Measurements from ENCODE around the gene PDE4D. TPM values are rescaled to one million over a fixed set of nuclear protein-coding genes. Genes with fewer than 3 reads are reported as not detected.

The PDE4D gene
- total RNA-seq, 4 donors from 2014 or later: 35.0 to 121 (median 63.4) TPM

DNA sequence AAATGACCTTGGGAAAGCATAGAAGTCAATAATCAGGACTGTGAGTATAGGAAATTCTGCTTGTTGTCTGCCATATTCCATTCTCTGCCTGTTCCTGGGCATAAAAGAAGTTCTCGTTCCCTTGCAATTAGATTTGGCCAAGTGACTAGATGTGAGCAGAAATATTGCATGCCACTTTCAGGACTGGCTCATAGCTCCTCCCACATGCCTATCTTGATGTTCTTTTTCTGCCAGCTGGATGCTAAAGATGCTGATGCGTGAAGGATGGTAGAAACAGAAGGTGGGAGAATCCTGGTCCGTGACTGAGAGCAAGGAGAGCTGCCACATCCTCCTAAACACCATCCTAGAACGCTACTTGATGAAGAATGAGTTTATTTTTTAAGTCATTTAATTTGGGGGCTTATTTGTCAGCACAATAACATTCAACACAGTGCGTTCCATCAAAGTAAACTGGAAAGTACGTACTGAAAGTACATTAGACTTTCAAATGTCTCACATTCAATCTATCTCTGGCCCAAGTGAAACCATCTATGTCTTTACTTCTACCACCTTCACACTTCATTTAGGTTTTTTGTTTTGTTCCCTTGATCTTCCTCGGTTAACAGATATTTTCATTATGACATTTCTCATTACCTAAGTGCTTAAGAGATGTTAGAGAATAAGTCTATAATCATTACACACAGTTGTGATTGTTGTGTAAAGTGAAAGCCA lies 662.1 kb downstream of the PDE4D start:
- no peak overlapping the region for H3K27ac ChIP-seq
- 75 to 90% methylated on average over 6 to 7 of the region's 7 CpGs for WGBS, 2 donors (ENCODE audit: low coverage in 1 of 2)
- no peak overlapping the region for H3K4me3 ChIP-seq

DNA sequence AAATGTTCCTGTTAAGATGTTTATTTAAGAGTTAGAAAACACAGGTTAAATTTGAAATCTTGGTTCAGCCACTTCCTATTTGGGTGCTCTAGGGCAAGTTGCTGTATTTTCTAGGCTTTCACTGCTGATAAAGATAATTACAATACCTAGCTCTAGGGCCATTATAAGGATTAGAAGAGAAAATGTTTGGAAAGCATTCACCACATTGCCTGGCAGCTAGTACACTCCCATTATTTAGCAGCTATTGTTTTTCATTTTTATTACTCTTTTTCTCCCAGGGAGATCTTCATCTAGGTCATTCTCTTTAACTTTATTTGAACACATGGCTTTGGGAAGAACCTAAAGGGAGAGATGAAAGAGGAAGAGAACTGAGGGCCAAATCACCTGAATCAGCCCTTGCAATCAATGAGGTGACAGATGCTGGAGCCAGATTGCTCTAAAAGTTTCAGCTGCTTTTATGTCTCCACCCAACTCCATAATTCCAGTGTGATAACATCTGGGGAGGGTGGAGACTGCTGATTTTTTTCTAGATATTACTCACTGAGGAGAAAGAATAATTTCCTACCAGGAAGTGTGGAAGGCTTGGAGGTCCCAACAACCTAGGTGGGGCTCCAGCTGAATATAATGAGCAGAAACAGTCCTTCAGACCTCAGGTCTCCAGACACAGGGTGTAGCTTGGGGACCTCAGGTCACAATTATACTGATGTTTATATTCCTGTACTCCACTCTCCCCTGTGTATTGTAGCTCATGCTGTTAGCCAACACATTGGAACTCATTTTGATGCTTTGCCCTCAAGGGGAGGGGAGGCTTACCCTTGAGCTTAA lies 670.6 kb downstream of the PDE4D start:
- no peak for TF ChIP-seq POLR2A (IDR thresholded peaks at IDR 0.05)
- TF ChIP-seq, protein P1, sequence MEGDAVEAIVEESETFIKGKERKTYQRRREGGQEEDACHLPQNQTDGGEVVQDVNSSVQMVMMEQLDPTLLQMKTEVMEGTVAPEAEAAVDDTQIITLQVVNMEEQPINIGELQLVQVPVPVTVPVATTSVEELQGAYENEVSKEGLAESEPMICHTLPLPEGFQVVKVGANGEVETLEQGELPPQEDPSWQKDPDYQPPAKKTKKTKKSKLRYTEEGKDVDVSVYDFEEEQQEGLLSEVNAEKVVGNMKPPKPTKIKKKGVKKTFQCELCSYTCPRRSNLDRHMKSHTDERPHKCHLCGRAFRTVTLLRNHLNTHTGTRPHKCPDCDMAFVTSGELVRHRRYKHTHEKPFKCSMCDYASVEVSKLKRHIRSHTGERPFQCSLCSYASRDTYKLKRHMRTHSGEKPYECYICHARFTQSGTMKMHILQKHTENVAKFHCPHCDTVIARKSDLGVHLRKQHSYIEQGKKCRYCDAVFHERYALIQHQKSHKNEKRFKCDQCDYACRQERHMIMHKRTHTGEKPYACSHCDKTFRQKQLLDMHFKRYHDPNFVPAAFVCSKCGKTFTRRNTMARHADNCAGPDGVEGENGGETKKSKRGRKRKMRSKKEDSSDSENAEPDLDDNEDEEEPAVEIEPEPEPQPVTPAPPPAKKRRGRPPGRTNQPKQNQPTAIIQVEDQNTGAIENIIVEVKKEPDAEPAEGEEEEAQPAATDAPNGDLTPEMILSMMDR (IDR thresholded peaks at IDR 0.05): no peak
- no peak for TF ChIP-seq POLR2AphosphoS5 (IDR thresholded peaks at IDR 0.05)
- no peak for TF ChIP-seq EP300 (IDR thresholded peaks at IDR 0.05)
- peak overlapping the region in 2 of 4 donors; percentile 9 to 18 for H3K27ac ChIP-seq

More for the DNA sequence above, 662.1 kb downstream of the PDE4D start:
- TF ChIP-seq EP300 (IDR thresholded peaks at IDR 0.05) (no peak), POLR2AphosphoS5 (IDR thresholded peaks at IDR 0.05) (no peak), POLR2A (IDR thresholded peaks at IDR 0.05) (no peak)
- TF ChIP-seq, protein P1 (IDR thresholded peaks at IDR 0.05): no peak
- peaks cover 0 to 22% (median 3%) of the 10 kb centered on the region in 3 donors for H3K4me1 ChIP-seq
- H3K27me3 ChIP-seq: no peaks in the 10 kb centered on the region
- no peaks in the 10 kb centered on the region for H3K36me3 ChIP-seq
- ATAC-seq: no peak
- no peaks in the 10 kb centered on the region for H3K9me3 ChIP-seq

DNA sequence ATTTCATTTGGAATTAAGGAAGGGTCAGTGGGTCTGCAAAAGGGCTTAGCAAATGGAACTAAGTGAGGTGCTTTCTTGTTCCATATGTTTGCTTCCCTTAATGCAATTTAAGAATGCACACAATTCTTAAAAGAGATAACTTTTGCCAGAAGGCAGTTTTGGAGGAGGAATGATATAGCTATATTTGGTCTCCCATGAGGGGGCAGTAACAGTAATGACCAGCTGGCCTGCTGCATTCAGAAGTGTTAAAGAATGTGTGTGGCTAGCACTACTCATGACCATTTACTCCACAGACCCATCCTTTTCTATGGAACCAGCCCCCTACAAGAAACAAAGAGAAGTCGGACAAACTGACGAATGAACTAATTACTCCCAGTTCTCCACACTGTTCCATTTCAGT lies 671.8 kb downstream of the PDE4D start:
- no peaks in the 10 kb centered on the region for H3K36me3 ChIP-seq
- H3K4me3 ChIP-seq: no peak overlapping the region
- ATAC-seq: no peak
- TF ChIP-seq EP300 (IDR thresholded peaks at IDR 0.05) (no peak), POLR2A (IDR thresholded peaks at IDR 0.05) (no peak), POLR2AphosphoS5 (IDR thresholded peaks at IDR 0.05) (no peak)
- H3K4me1 ChIP-seq: peaks cover 0 to 50% (median 3%) of the 10 kb centered on the region in 3 donors
- 90 to 93% methylated on average over 2 of the region's 2 CpGs for WGBS, 2 donors (ENCODE audit: low coverage in 1 of 2)
- no peaks in the 10 kb centered on the region for H3K27me3 ChIP-seq
- H3K9me3 ChIP-seq: no peaks in the 10 kb centered on the region
- H3K27ac ChIP-seq: no peak overlapping the region

More for the DNA sequence above, 670.6 kb downstream of the PDE4D start:
- Histone ChIP-seq H3K27me3 (no peaks in the 10 kb centered on the region), H3K4me1 (peaks cover 0 to 41% (median 3%) of the 10 kb centered on the region in 3 donors), H3K36me3 (no peaks in the 10 kb centered on the region), H3K9me3 (no peaks in the 10 kb centered on the region), H3K4me3 (no peak overlapping the region)
- ATAC-seq: peak; percentile 59

DNA sequence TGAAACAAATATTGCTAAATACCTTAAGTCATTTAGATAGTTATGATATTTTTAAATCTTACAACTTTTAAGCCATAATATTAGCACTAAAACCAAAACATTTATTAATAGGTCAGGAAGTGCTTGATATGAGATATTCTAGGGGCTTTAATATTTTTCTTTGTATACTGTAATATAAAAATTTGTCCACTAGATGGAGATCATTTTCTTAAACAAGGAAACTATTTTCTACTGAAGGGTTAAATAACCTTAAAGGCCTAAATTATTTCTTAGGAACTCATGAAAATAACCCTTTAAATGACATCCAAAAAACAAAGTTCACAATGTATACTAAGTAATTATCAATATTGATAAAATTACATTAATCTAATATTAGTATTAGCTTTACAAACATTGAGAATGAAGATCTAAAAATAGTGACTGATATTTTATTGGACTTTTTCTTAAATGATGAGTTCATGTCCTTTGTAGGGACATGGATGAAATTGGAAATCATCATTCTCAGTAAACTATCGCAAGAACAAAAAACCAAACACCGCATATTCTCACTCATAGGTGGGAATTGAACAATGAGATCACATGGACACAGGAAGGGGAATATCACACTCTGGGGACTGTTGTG lies 675.0 kb downstream of the PDE4D start:
- Histone ChIP-seq H3K36me3 (peaks cover 0 to 11% of the 10 kb centered on the region in 2 donors), H3K27ac (no peak overlapping the region), H3K4me3 (no peak overlapping the region), H3K27me3 (no peaks in the 10 kb centered on the region), H3K4me1 (peaks cover 0 to 56% (median 3%) of the 10 kb centered on the region in 3 donors), H3K9me3 (no peaks in the 10 kb centered on the region)
- ATAC-seq: no peak
- TF ChIP-seq, protein P1 (IDR thresholded peaks at IDR 0.05): peak; percentile 24 to 44 (median 36)
- TF ChIP-seq EP300 (IDR thresholded peaks at IDR 0.05) (no peak), POLR2AphosphoS5 (IDR thresholded peaks at IDR 0.05) (no peak), POLR2A (IDR thresholded peaks at IDR 0.05) (no peak)
- 96% methylated on average over 2 of the region's 2 CpGs; no CpG with 5 or more reads in 1 of the 2 donors for WGBS, 2 donors (ENCODE audit: low coverage in 1 of 2)

DNA sequence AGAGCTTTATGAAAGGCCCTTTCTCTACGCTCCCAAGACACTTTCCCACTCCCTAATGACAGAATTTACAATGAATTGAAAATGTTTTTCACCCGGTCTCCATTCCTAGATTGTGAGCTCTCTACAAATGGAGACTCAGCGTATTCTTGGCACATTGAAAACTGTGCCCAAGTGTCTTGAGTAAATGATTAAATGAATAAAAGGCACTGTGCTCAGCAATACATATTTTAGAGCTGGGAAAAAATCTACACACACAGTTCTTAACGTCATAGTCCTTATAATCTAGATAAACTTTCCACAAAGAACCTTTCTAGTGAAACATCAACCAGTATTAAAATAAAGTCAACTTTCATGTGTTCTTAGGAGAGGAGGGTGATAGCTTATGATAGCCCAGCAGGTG lies 676.7 kb downstream of the PDE4D start:
- Histone ChIP-seq H3K27me3 (no peaks in the 10 kb centered on the region), H3K4me1 (peaks cover 0 to 40% (median 3%) of the 10 kb centered on the region in 3 donors), H3K4me3 (no peak overlapping the region), H3K9me3 (no peaks in the 10 kb centered on the region), H3K27ac (no peak overlapping the region), H3K36me3 (peaks cover 0 to 11% of the 10 kb centered on the region in 2 donors)
- WGBS, 2 donors (ENCODE audit: low coverage in 1 of 2): 57 to 67% methylated on average over 3 to 4 of the region's 4 CpGs
- no peak for ATAC-seq
- no peak for TF ChIP-seq EP300 (IDR thresholded peaks at IDR 0.05)
- TF ChIP-seq, protein P1 (IDR thresholded peaks at IDR 0.05): no peak
- TF ChIP-seq POLR2AphosphoS5 (IDR thresholded peaks at IDR 0.05): no peak
- no peak for TF ChIP-seq POLR2A (IDR thresholded peaks at IDR 0.05)
